A549 (cell line): ENCODE data around the gene CTNNBL1. TPM values are rescaled to one million over a fixed set of nuclear protein-coding genes. Genes with fewer than 3 reads are reported as not detected.

Experiments used
- ATAC-seq, 2 experiments: fragments of 200-7000 bp in 1 of 2; fragments of >200 bp in 1 of 2; cut with Nextera tagmentation in 1 of 2; cut with Tn5 transposase in 1 of 2; 3 replicates each; pipeline versions ENCODE4 v1.8.0 to v1.9.1; 2018 to 2020; ENCODE audit warnings: mild to moderate bottlenecking in 1 of 2, moderate library complexity in 1 of 2
- CTCF ChIA-PET: fragments of 300-600 bp; sonication (Branson Sonifier 250); formaldehyde crosslinking; extraction: SDS; loops from one replicate; lab custom pipeline; 2021; ENCODE audit warnings: antibody characterized with exemption, inconsistent platforms; lab: Yijun Ruan, JAX
- POLR2A ChIA-PET: fragments of 350-600 bp; formaldehyde crosslinking; extraction: SDS; loops from one replicate; lab custom pipeline; 2021; ENCODE audit warnings: antibody characterized with exemption, inconsistent platforms; lab: Yijun Ruan, JAX
- DNase-seq, 2 experiments: peaks; one replicate each; pipeline versions ENCODE4 v3.0.0 to v3.0.0-alpha.2; 2011 to 2016; ENCODE audit warnings: low read depth in 1 of 2, low spot score in 1 of 2
- FAIRE-seq: peaks from 2 replicates; lab custom pipeline; 2011; peaks lifted over from hg19 to GRCh38; lab: Jason Lieb, UNC
- H3K27ac ChIP-seq, 2 experiments: fragments of >200 bp; sonication (Bioruptor Twin); formaldehyde crosslinking; 3 replicates each; pipeline ENCODE4 v1.5.1; 2016 to 2017
- H3K4me1 ChIP-seq: fragments of >200 bp; sonication (Bioruptor Twin); formaldehyde crosslinking; 3 replicates; pipeline ENCODE4 v1.6.1; 2016
- H3K4me2 ChIP-seq: fragments of >200 bp; sonication (Bioruptor Twin); formaldehyde crosslinking; 3 replicates; pipeline ENCODE4 v1.6.1; 2016
- H3K4me3 ChIP-seq: fragments of >200 bp; sonication (Bioruptor Twin); formaldehyde crosslinking; 3 replicates; pipeline ENCODE4 v1.5.1; 2016
- H3K9me3 ChIP-seq: fragments of >200 bp; sonication (Bioruptor Twin); formaldehyde crosslinking; 3 replicates; pipeline ENCODE4 v1.6.1; 2016
- CBX2 ChIP-seq: fragments of 200-600 bp; sonication (generic); IDR thresholded peaks from 2 replicates; pipeline ENCODE4 v1.6.1; 2016; ENCODE audit warnings: low read depth, mild to moderate bottlenecking, borderline replicate concordance
- CBX8 ChIP-seq: fragments of 200-600 bp; sonication (generic); IDR thresholded peaks from 2 replicates; pipeline ENCODE4 v1.6.1; 2016
- CEBPB ChIP-seq, 2 experiments: fragments of >200 bp in 1 of 2; sonication (Bioruptor Twin) in 1 of 2; formaldehyde crosslinking in 1 of 2; IDR thresholded peaks; 2 replicates each; pipeline ENCODE4 v1.6.1; 2012 to 2016
- CHD4 ChIP-seq: fragments of 200-600 bp; sonication (generic); IDR thresholded peaks from 2 replicates; pipeline ENCODE4 v1.6.1; 2016; ENCODE audit warnings: antibody characterized with exemption, mild to moderate bottlenecking, borderline replicate concordance
- CTCF ChIP-seq: fragments of >200 bp; sonication (Bioruptor Twin); formaldehyde crosslinking; IDR thresholded peaks from 3 replicates; pipeline ENCODE4 v1.5.1; 2016
- E2F6 ChIP-seq: IDR thresholded peaks from 2 replicates; pipeline ENCODE4 v1.6.1; 2012; ENCODE audit warnings: low read depth, borderline replicate concordance
- ESRRA ChIP-seq: fragments of 150-350 bp; IDR thresholded peaks from 2 replicates; pipeline ENCODE4 v1.6.1; 2014; ENCODE audit warnings: mild to moderate bottlenecking, low read length, borderline replicate concordance
- FOSL2 ChIP-seq, 2 experiments: fragments of 450-650 bp in 1 of 2; fragments of >200 bp in 1 of 2; sonication (Bioruptor Twin) in 1 of 2; formaldehyde crosslinking; IDR thresholded peaks; 2 replicates each; pipeline versions ENCODE4 v1.5.0 to v1.6.1; 2016 to 2020; ENCODE audit warnings: mild to moderate bottlenecking in 1 of 2, moderate library complexity in 1 of 2
- HOXB13 ChIP-seq: fragments of 250-450 bp; sonication (Bioruptor Pico); IDR thresholded peaks from 2 replicates; pipeline ENCODE4 v1.5.0; 2020; ENCODE audit warnings: low read depth, mild to moderate bottlenecking, moderate library complexity
- MYC ChIP-seq: IDR thresholded peaks from 2 replicates; pipeline ENCODE4 v1.6.1; 2012; ENCODE audit warnings: mild to moderate bottlenecking, inconsistent platforms, low read length, improper control_type of control experiment, borderline replicate concordance
- POLR2AphosphoS2 ChIP-seq: conservative IDR thresholded peaks from 2 replicates; pipeline ENCODE4 v1.6.1; 2012; ENCODE audit warnings: low read length, improper control_type of control experiment, inconsistent platforms
- RAD21 ChIP-seq, 2 experiments: fragments of >200 bp in 1 of 2; sonication (Bioruptor Twin) in 1 of 2; formaldehyde crosslinking in 1 of 2; IDR thresholded peaks in 1 of 2; conservative IDR thresholded peaks in 1 of 2; 2 replicates in 1 of 2; 3 replicates in 1 of 2; pipeline ENCODE4 v1.6.1; 2012 to 2018; ENCODE audit warnings: inconsistent platforms in 1 of 2
- REST ChIP-seq: fragments of 200-600 bp; sonication (generic); IDR thresholded peaks from 2 replicates; pipeline ENCODE4 v1.6.1; 2016; ENCODE audit warnings: antibody characterized with exemption, mild to moderate bottlenecking, moderate library complexity
- RNF2 ChIP-seq: fragments of 200-600 bp; sonication (generic); IDR thresholded peaks from 2 replicates; pipeline ENCODE4 v1.6.1; 2016; ENCODE audit warnings: low read depth, mild to moderate bottlenecking, antibody characterized with exemption, moderate library complexity, borderline replicate concordance
- SMC3 ChIP-seq: fragments of >200 bp; sonication (Bioruptor Twin); formaldehyde crosslinking; IDR thresholded peaks from 3 replicates; pipeline ENCODE4 v1.6.1; 2018; ENCODE audit warnings: inconsistent platforms
- SREBF2 ChIP-seq: fragments of 450-650 bp; IDR thresholded peaks from 2 replicates; pipeline ENCODE4 v1.6.1; 2014; ENCODE audit warnings: mild to moderate bottlenecking, moderate library complexity
- TP53 ChIP-seq: fragments of 250-450 bp; sonication (Bioruptor Pico); IDR thresholded peaks from 2 replicates; pipeline ENCODE4 v1.5.0; 2021; ENCODE audit warnings: mild to moderate bottlenecking, moderate library complexity
- ZC3H11A ChIP-seq: fragments of 450-650 bp; IDR thresholded peaks from 2 replicates; pipeline ENCODE4 v1.6.1; 2014; ENCODE audit warnings: antibody characterized with exemption, mild to moderate bottlenecking
- WGBS: methylation state at CpG from one replicate; pipeline ENCODE4 v1.1.6; 2017; ENCODE audit errors: missing lambda C conversion rate; 5-methylcytosine and 5-hydroxymethylcytosine counted together
- polyA plus RNA-seq, 4 experiments: library from polyadenylated mRNA; depleted of rRNA in 3 of 4; stranded (reverse); fragments of >200 nt; fragmentation: RNase III in 1 of 4; extraction: RNeasy Plus Mini Kit Qiagen cat#74134 plus additional on column Dnase treatment in 1 of 4; gene quantifications; 2 replicates in 3 of 4; 3 replicates in 1 of 4; pipeline ENCODE4 v1.2.3, GENCODE V29; 2011 to 2017

CTNNBL1 gene
- polyA plus RNA-seq, 2 of the 4 experiments (the other 2 are of a cell fraction) = 41.0 to 59.9 TPM

GRCh38 chr20:37673444-37673843 is 20.4 kb upstream of the CTNNBL1 start:
- 36% methylated on average over 1 of the region's 1 CpG for WGBS
- Histone ChIP-seq H3K4me2 (no peak overlapping the region), H3K9me3 (no peaks in the 10 kb centered on the region)
- DNase-seq (no peak), ATAC-seq (no peak)
- TF ChIP-seq CEBPB (IDR thresholded peaks at IDR 0.05) (no peak), CHD4 (no peak), ESRRA (no peak), RAD21 (conservative IDR thresholded peaks at IDR 0.05 in 1 of 2, IDR thresholded peaks at IDR 0.05 in 1 of 2) (no peak), FOSL2 (IDR thresholded peaks at IDR 0.05) (no peak), FOSL2 (CRISPR knock-in tag; IDR thresholded peaks at IDR 0.05) (no peak), CBX8 (no peak), MYC (no peak), POLR2AphosphoS2 (no peak), E2F6 (no peak), SMC3 (no peak), RNF2 (no peak), HOXB13 (CRISPR knock-in tag) (no peak), SREBF2 (no peak), TP53 (no peak), CBX2 (no peak), CTCF (no peak), ZC3H11A (no peak)
- TF ChIP-seq, all 56 proteins: peak for 0
- FAIRE-seq = no peak
- Histone ChIP-seq H3K4me1 (no peaks in the 10 kb centered on the region), H3K4me3 (no peak overlapping the region), H3K27ac (no peak overlapping the region)
- CTCF ChIA-PET = no interaction called here
- POLR2A ChIA-PET = no interaction called here

- no peak for FAIRE-seq
- ChIA-PET POLR2A (no interaction called here), CTCF (no interaction called here)
Observed at GRCh38 chr20:37676440-37676839, 17.4 kb upstream of the CTNNBL1 start.

More at GRCh38 chr20:37676440-37676839, 17.4 kb upstream of the CTNNBL1 start:
- DNase-seq = no peak
- no peaks in the 10 kb centered on the region for H3K4me1 ChIP-seq
- H3K4me3 ChIP-seq = no peak overlapping the region
- H3K4me2 ChIP-seq = no peak overlapping the region
- TF ChIP-seq REST = no peak
- 34% methylated on average over 7 of the region's 7 CpGs for WGBS
- no peaks in the 10 kb centered on the region for H3K9me3 ChIP-seq
- no peak overlapping the region for H3K27ac ChIP-seq
- ATAC-seq = no peak
